ENCODE results near the gene RIC8B.

The RIC8B gene

GRCh38 chr12:106759526-106760183, 14.8 kb upstream of the RIC8B start:
- no peak for DNase-seq

GRCh38 chr12:106760184-106760531, 14.3 kb upstream of the RIC8B start:
- DNase-seq = no peak

- DNase-seq = no peak
Measured at GRCh38 chr12:106764220-106764619, 10.3 kb upstream of the RIC8B start.

GRCh38 chr12:106764738-106765137, 9.7 kb upstream of the RIC8B start:
- DNase-seq = no peak

GRCh38 chr12:106766393-106766826, 8.1 kb upstream of the RIC8B start:
- DNase-seq = no peak

- DNase-seq = no peak
Measured at GRCh38 chr12:106767206-106767605, 7.3 kb upstream of the RIC8B start.

GRCh38 chr12:106767954-106768822, 6.3 kb upstream of the RIC8B start:
- no peak for DNase-seq

- DNase-seq = no peak
Measured at GRCh38 chr12:106769078-106769477, 5.4 kb upstream of the RIC8B start.

GRCh38 chr12:106769546-106769945, 4.9 kb upstream of the RIC8B start:
- no peak for DNase-seq

- no peak for DNase-seq
Measured at GRCh38 chr12:106771425-106771824, 3.1 kb upstream of the RIC8B start.

- no peak for DNase-seq
Measured at GRCh38 chr12:106773286-106774004, 1.0 kb upstream of the RIC8B start.

GRCh38 chr12:106774808-106775524, 484 bp downstream of the RIC8B start:
- no peak for DNase-seq

GRCh38 chr12:106776897-106777296, 2.4 kb downstream of the RIC8B start:
- DNase-seq = no peak

GRCh38 chr12:106780010-106780631, 5.6 kb downstream of the RIC8B start:
- peak; percentile 18 for DNase-seq

GRCh38 chr12:106782619-106783018, 8.1 kb downstream of the RIC8B start:
- no peak for DNase-seq

- no peak for DNase-seq
Measured at GRCh38 chr12:106783515-106783914, 9.0 kb downstream of the RIC8B start.

- DNase-seq = no peak
Measured at GRCh38 chr12:106790020-106790419, 15.5 kb downstream of the RIC8B start.

GRCh38 chr12:106791531-106791930, 17.0 kb downstream of the RIC8B start:
- no peak for DNase-seq

GRCh38 chr12:106794369-106794768, 19.9 kb downstream of the RIC8B start:
- no peak for DNase-seq

GRCh38 chr12:106801167-106801708, 26.8 kb downstream of the RIC8B start:
- DNase-seq = no peak

- no peak for DNase-seq
Measured at GRCh38 chr12:106801830-106802533, 27.5 kb downstream of the RIC8B start.

- DNase-seq = no peak
Measured at GRCh38 chr12:106804668-106805067, 30.2 kb downstream of the RIC8B start.
